ENCODE measurements around the gene GREM2.

Gene GREM2

DNA sequence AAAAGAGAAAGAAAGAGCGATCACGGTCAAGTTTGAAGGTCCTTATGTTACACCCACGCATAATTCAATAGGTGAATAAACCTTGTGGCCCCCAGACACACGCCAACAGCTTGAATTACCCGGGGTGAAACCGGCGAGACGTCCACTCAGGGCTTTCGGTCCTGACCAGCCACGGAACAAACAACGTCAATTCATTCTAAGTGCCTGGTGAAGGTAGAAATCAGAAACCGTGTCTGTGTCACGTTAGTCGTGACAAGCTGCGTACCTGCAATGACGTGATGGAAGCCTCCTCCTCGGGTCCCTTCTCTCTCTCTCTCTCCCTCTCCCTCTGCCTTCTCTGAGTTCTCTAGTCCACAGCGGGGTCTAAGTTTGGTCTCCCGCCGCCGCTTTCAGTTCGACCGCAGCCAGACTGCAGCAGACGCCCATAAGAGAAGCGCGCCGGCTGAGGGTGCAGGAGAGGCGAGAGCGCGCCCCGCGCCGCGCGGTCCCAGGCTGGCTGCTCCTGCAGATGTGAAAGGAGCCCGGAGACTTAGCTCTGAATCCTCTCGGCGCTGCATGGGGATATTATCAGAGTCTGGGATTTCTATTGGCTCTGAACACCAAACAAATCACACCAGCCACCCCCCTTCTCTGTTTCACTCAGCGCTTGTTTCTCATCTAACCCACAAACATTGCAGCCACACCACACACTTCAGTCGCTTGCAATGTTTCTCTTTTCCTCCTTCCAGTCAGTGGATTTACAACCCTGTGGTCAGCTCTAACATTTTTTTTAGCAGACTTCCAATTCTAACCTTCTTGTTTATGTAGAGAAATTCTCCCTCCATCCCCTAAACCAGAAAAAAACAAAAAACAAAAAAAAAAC lies at the start of gene GREM2:
GREM2 (minus strand) TSS at position 537 of the 862 bp plus-strand sequence. CDS start 118,680 bp downstream, outside the sequence.
- peak; percentile 7 to 11 for DNase-seq (ENCODE audit: low read depth in 2 of 2)

DNA sequence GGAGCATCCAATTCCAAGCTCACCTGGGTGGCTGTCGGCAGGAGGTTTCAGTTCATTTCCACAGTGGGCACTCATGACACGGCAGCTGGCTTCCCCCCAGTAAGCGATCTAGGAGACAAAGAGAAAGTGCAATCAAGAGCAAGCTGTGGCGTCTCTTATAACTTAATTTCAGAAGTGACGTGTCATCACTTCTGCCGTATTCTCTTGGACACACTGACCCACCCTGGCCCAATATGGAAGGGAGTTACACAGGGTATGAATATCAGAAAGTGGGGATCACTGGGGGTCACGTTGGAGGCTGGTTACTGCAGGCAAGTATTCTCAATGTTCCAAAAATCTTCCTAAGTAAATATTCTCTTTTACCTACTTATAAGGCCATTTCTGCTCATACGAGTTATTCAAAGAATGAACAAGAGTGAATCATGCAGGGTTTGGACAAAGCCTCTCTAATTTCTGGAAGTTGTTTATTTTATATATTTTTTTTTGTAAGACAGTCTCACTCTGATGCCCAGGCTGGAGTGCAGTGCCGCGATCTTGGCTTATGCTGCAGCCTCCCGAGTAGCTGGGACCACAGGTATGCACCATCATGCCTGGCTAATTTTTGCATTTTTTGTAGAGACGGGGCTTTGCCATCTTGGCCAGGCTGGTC lies 46.5 kb upstream of the GREM2 start:
- DNase-seq (ENCODE audit: low read depth in 2 of 2): no peak

DNA sequence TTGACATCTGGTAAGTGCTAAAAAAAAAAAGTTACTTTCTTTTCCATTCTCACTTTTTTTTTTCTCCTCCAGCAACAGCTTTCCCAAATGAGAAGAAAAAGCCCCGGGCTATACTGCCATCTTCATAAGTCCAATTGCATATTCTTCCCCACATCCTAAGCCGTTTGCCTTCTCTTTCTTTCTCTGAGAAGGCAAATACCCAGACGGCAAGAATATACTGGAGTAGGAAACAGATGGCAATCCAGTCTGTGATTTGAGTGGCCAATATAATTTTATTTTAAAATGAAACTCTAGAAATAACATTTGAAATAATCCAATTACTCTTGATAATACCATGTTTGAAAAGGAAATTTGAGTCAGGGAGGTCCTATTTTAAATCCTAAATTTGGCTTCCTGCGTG lies 44.6 kb upstream of the GREM2 start:
- DNase-seq (ENCODE audit: low read depth in 2 of 2): no peak

DNA sequence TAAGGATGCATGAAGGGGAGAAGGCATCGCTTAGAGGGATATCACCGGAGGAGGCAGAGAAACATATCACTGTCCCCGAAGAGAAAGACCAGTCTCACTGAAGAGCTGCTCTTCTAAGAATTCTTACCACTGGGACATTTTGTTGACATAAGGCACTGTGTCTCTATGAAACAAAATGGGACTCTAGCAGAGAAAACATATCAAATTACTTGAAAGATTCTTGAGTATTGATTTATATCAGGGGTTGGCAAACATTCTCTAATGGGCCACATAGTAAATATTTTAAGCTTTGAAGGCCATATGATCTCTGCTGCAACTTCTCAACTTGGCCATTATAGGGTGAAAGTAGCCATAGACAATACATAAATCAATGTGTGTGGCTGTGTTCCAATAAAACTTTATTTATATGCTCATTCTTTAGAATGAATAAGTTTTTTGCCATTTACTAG lies 41.0 kb upstream of the GREM2 start:
- no peak for DNase-seq (ENCODE audit: low read depth in 2 of 2)

DNA sequence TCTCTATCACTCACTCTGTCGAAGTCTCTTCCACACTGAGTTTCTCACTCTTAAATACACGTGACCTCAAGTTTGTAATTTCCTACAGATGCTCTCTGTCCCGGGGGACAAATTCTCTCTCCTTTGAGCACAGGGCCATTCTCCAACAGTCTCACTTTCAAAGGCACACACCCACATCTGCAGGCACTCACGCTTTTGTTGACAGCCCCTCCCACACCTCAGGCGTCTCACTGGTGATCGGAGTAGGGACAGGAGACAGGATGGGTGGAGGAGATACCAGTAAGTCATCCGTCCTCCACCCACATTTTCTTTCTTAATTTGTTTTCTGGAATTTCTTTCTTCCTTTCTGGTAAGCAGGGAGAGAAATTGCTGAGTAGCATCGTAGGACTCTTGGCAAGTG lies 40.6 kb upstream of the GREM2 start:
- no peak for DNase-seq (ENCODE audit: low read depth in 2 of 2)

DNA sequence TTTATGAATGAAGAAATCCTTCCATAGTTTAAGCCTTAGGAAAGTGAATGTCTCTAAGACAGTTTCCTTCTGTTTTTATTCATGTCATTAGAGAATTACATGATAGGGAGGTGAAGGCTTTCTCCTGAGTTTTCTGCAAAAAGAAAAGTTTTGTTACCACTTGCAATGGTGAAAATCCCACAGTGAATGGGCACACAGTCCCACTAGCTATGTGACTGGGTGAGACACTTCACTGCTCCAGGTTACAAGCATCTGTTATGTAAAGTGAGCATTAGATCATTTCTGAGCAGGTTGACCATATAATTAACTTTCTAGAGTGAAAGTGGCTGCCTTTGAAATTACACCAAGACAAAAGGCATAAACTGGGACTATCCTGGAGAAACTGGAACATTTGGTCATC lies 38.9 kb upstream of the GREM2 start:
- no peak for DNase-seq (ENCODE audit: low read depth in 2 of 2)

DNA sequence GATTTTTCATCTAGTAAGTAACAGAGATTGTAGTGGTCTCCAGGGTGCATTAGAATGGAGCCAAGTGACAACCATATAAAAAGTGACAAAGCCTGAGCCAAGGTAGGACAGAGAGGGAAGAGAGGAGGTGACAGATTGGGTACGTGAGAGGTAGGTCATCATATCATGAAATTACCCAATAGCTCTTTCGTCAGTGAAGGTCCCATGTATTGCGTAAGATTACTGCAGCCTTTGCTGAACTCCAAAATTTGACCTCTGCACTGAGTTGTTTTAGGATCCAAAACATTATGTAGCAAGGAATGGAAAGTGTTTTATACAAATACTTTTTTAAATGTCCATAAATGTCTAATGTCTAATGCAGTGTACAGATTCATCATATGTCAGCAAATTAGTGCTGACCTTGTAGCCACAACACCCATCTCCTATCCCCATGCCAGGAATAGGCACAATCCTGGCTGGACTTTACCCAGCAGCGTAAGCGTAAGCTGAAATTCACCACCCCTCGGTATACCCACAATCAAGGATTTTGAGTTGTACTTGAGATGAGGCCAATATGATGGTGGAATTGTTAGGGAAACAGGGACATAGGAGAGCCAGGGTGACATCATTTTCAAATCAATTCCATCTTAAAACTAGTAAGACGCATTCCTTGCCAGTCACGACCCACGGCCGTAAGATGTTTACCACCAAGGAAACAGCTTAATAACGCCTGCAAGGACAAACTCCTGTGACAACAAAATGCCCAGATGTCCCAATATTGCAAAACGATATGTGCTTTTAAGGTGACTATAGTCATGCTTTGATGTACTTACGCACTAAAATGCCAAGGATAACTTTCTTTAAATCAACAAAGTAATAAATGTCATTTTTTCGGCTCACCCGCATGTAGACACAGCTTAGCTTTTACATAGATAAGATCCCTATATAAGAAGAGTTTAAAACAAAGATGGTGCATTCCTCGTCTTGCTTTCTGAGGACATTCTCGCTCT lies 38.1 kb upstream of the GREM2 start:
- DNase-seq (ENCODE audit: low read depth in 2 of 2): no peak

DNA sequence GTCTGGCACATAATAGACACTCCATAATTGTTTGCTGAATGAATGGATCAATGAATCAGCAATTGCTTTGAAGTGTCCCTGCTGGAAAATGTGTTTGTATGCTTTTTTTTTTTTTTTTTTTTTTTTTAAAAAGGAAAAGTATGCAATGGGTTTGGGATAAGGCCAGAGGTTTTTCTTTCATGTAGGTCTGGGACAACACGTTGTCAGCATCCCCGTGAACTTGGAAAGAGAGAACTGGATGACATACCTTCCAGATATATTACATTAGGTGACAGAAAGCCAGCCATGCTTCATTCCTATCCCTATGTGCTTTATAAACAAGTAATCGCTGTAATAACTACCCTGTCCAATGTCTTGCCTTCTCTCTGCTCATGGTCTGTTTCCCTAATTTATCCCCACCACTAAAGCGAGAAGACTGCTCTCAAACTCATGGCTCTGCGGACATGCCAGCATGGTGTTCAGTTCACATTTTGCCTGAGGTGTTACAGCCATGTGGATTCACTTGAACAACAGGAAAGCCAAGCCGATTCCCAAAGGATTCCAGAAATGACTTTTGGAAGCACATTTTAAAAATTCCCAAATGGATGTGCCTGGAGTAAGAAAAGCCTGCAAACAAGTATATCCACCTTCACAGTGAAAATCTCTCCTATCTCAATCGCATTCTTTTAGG lies 34.8 kb upstream of the GREM2 start:
- DNase-seq (ENCODE audit: low read depth in 2 of 2): no peak

DNA sequence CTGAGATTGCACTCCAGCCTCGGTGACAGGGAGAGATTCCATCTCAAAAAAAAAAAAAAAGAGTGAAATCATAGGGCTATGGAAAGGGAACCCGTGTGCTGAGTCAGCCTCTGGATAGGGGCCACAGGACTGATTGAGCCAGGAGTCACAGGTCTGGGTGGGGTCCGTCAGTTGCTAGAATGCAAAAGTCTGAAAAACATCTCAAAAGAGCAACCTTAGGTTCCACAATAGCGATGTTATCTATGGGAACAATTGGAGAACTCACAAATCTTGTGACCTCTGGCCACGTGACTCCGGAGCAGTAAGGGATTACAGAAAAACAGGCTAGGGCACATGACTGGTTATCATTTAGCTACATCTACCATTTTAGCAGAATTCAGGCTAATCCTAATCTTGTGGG lies 32.8 kb upstream of the GREM2 start:
- no peak for DNase-seq (ENCODE audit: low read depth in 2 of 2)

DNA sequence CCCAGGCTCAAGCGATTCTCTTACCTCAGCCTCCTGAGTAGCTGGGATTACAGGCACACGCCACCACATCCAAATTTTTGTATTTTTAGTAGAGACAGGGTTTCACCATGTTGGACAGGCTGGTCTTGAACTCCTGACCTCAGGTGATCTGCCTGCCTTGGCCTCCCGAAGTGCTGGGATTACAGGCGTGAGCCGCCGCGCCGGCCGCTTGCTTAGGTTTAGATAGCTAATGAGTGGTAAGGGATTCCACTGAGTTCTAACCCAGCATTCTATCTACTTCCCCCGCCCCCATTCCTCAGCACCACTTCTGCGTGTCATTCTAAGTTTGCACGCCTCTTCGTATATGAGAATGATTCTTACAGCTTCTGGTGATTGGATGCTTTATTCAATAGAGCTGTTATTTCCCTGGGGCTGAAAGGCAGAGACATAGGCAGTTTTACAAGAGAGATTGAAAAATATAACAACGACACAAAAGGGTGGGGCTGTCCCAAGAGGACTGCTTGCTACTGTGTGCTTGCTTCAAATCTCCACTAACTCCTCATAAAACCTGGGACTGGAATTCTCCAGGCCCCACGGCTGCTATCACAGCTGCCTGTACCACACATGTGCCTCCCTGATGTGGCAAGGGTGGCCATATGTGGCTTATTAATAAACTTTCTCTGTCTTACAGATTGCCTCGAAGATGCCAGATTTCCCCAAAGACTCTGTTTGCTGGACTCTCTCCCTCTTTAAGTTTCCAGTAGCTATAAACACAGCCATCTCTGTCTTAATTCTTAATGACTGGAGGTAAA lies 23.7 kb upstream of the GREM2 start:
- DNase-seq (ENCODE audit: low read depth in 2 of 2): no peak

DNA sequence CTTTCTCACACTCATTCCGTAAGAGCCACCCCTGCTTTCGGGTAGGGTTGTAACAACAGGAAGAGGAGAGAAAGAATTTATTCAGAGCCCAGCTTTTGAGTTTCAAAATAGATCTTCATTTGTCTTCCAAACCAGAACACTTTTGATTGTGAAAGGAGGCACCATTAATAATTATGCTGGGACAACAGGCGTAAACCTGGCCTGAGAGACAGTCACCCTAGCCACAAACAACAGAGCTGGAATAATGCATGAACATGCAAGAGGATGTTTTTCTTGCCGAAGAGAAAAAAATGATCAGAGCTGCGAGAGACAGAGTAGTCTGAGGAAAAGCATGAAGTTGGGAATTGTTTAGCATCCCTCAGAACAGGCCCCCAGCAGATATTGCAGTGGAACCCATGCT lies 18.5 kb upstream of the GREM2 start:
- DNase-seq (ENCODE audit: low read depth in 2 of 2): no peak

DNA sequence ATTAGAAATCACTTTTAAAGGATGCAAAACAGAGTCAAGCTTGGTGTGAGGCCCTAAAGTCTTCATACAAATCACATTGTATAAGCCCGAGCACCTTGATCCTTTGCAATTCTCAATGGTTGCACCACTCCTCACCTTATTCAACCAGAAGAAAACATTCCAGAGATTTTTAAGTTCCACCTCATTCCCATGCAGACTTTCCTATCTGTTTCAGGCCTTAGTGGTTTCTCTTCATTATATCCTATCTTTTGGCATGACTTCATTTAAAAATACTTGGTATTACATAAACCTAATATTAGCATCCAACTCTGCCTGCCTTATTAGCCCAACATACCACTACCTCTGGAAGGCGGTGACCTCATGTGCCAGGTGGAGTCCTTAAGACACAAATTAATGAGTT lies 9.3 kb upstream of the GREM2 start:
- no peak for DNase-seq (ENCODE audit: low read depth in 2 of 2)

DNA sequence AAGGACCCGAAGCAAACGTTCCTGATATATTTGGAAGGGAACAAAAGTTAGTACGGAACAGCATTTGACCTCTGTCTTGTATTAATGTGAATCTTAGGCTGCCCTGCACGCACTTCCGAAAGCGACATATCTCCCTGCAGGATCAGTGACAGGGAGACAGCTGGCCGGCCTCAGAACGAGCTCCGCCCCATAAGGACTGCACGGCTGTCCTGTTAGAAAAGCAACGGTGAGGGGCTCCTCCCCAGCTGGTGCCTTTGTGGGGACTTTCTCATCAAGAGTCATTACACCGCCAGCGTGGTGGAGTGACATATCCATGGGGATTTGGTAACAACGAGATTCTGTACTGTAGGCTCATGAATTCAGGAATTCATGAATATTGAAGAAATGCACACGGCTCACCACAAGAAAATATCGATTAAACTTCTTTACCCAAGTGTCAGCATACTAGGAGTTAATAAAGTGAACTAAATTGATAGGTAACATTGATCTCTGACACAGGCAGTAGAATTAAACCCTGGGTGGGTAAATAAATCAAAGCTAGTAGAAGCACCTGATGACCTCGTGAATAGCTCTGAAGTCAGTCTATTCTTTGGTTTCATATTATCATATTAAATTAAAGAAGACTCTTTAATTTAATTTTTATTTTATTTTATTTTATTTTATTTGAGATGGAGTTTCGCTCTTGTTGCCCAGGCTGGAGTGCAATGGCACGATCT lies 8.1 kb upstream of the GREM2 start:
- no peak for DNase-seq (ENCODE audit: low read depth in 2 of 2)

DNA sequence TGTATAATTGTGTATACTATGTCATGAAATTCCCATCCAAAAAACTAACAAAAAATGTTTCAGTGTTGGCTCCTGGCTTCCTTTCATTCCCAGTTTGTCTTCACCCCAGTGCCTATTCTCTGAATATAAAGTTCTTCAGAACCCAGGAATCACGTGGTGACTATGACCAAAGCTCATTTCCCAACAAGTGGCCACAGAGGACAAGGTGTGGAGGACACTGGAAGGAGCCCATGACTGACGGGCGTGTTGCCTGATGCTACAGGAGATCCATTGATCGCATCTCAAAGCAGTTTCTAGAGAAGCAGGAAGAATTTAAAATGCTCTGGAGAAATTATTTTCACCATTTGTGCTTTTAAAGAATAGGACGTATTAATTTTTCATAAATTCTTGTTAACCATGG lies 7.4 kb upstream of the GREM2 start:
- DNase-seq (ENCODE audit: low read depth in 2 of 2): no peak

DNA sequence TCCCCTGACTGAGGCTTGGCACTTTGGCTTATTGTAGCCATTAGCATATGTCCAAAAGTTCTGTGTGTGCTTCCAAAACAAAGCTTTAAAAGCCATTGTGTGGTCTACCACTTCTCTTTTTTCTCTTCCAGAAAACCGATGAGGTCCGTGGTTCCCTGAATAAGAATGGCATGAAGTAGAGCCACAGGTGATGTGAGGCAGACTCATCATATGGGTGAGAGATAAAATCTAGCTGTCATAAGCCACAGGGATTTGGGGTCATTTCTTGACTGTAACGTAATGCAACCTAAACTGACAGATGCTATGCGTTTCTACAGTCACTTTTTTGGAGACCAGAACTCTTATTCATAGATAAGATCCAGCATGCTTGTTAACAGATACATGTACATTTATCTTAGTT lies 7.0 kb upstream of the GREM2 start:
- DNase-seq (ENCODE audit: low read depth in 2 of 2): no peak

DNA sequence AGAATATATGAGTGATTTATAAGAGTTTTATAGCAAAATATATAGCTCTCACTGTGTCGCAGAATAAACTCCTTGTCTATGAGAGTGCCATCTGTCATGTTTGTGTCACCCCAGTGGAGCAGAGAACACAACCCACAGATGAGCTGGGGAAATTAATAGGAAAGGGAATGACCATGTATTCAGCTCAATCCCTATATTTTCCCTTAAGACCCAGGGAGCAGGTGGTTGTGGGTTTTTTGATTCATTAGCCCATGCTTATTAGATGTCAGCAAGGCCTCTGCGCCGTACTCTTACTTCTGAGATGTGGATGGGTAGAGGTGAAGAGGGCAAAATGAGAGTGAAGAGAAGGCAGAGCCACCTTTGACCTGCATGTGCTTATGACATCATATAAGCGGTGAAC lies 4.1 kb upstream of the GREM2 start:
- no peak for DNase-seq (ENCODE audit: low read depth in 2 of 2)

DNA sequence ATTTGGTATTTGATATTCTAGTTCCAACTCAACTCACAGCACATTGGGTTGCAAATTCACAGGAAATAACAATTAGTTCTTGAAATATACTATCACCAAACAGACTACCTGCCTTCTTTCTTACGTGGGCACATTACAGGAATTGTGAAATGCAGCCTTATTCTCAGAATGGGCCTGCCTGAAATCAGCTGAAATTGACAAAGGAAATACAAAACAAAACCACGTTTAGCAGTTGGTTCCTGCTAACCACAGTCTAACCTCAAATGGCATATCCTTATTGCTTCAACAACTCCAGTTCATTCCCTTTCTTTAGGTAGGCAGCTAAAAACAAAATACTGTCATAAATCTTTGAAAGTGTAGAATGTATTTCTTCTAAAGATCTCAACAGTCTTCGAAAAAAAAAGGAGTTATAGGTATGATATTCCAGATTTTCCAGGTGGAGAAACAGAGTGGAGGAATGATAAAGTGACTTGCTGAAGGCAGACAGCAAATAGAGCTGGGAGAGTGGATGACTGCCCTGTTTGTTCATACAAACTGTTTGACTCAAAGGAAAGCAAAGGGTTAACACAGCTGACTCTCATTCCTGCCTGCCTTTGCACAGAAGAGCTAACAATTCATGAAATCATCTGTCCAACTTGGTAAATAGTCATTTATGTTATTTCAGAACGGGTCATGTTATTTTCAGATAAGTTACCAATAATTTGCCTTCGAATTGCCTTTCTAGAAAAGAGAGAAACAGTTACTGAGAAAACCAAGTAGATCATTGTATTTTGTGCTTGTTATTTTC lies 1.6 kb upstream of the GREM2 start:
- no peak for DNase-seq (ENCODE audit: low read depth in 2 of 2)

DNA sequence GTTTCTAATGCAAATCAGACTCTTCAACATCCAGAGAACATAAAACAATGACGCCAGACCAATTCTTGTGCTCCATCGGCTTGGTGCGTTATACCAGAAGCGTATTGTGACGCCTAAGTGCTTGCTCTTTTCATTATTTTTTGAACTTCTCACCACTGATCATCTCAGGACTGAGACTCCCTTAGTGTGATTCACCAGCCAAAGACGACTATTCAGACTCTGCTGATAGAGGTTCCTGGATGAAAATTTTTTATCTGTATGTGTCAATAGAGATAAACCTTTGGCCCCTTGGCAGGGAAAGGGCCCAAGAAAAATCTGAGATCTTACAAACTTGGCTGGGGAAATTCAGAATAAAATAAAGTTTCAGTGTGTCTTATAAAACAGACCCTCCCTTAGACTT lies 856 bp upstream of the GREM2 start:
- no peak for DNase-seq (ENCODE audit: low read depth in 2 of 2)

DNA sequence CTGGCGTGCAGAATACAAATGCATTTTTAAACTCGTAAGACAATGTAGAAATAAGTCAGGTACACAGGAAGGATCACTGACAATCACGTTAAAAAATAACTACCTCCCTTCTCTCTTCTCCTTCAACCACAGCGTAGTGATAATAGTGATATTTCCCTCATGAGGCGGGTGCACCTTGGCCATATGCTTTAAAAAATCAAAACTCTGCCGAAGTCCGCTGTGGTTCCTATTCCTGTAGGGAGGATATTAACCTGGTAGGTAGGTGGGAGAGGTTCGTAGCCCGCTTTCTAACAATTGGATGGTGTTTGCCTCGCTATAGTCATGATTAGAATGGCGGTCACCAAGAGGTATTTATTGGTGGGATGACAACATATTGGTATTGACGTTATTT lies 732 bp downstream of the GREM2 start:
- no peak for DNase-seq (ENCODE audit: low read depth in 2 of 2)

All from stimulated activated CD8-positive, alpha-beta memory T cell treated with anti-CD3 and anti-CD28 coated beads, Interleukin-2, amount 100 ng/mL, for 48 hours (primary cell).